ENCODE results near the gene BARHL1.

BARHL1 gene

GRCh38 chr9:132595319-132595718, 12.9 kb downstream of the BARHL1 start:
- Histone ChIP-seq H3K9me3 (no peaks in the 10 kb centered on the region), H3K27me3 (ENCODE audit: low read depth) (no peaks in the 10 kb centered on the region), H3K4me1 (peaks cover 25% of the 10 kb centered on the region), H3K4me3 (no peak overlapping the region), H3K36me3 (replicated peaks) (peaks cover 28% of the 10 kb centered on the region)
- DNase-seq (ENCODE audit: low spot score in 2 of 2), result no peak
- in situ Hi-C loops (cut with MboI; ENCODE audit: low sequenced_read_pairs), result no loop called here

- Histone ChIP-seq H3K4me3 (no peak overlapping the region), H3K4me1 (peaks cover 20% of the 10 kb centered on the region), H3K9me3 (no peaks in the 10 kb centered on the region), H3K27me3 (ENCODE audit: low read depth) (no peaks in the 10 kb centered on the region), H3K36me3 (replicated peaks) (peaks cover 33% of the 10 kb centered on the region)
- in situ Hi-C loops (cut with MboI; ENCODE audit: low sequenced_read_pairs), result no loop called here
- no peak for DNase-seq (ENCODE audit: low spot score in 2 of 2)
Measured at GRCh38 chr9:132596200-132596599, 13.8 kb downstream of the BARHL1 start.

- in situ Hi-C loops (cut with MboI; ENCODE audit: low sequenced_read_pairs), result no loop called here
- Histone ChIP-seq H3K4me3 (no peak overlapping the region), H3K36me3 (replicated peaks) (peaks cover 42% of the 10 kb centered on the region), H3K9me3 (no peaks in the 10 kb centered on the region), H3K4me1 (peaks cover 13% of the 10 kb centered on the region), H3K27me3 (ENCODE audit: low read depth) (no peaks in the 10 kb centered on the region)
- no peak for DNase-seq (ENCODE audit: low spot score in 2 of 2)
Measured at GRCh38 chr9:132597073-132597775, 14.8 kb downstream of the BARHL1 start.

- H3K27me3 ChIP-seq (ENCODE audit: low read depth), result no peaks in the 10 kb centered on the region
- H3K4me1 ChIP-seq, result no peaks in the 10 kb centered on the region
Measured at GRCh38 chr9:132600326-132600984, 18.0 kb downstream of the BARHL1 start.

GRCh38 chr9:132602207-132602606, 19.8 kb downstream of the BARHL1 start:
- no peaks in the 10 kb centered on the region for H3K27me3 ChIP-seq (ENCODE audit: low read depth)
- in situ Hi-C loops (cut with MboI; ENCODE audit: low sequenced_read_pairs), result no loop called here
- H3K4me1 ChIP-seq, result no peaks in the 10 kb centered on the region
- DNase-seq (ENCODE audit: low spot score in 2 of 2), result no peak
- H3K9me3 ChIP-seq, result no peaks in the 10 kb centered on the region
- no peak overlapping the region for H3K4me3 ChIP-seq
- H3K36me3 ChIP-seq (replicated peaks), result peaks cover 49% of the 10 kb centered on the region

More at GRCh38 chr9:132600326-132600984, 18.0 kb downstream of the BARHL1 start:
- Histone ChIP-seq H3K9me3 (no peaks in the 10 kb centered on the region), H3K4me3 (no peak overlapping the region), H3K36me3 (replicated peaks) (peaks cover 49% of the 10 kb centered on the region)
- in situ Hi-C loops (cut with MboI; ENCODE audit: low sequenced_read_pairs), result no loop called here
- DNase-seq (ENCODE audit: low spot score in 2 of 2), result no peak

- Histone ChIP-seq H3K4me3 (no peak overlapping the region), H3K36me3 (replicated peaks) (peaks cover 49% of the 10 kb centered on the region), H3K9me3 (no peaks in the 10 kb centered on the region), H3K27me3 (ENCODE audit: low read depth) (no peaks in the 10 kb centered on the region), H3K4me1 (no peaks in the 10 kb centered on the region)
- in situ Hi-C loops (cut with MboI; ENCODE audit: low sequenced_read_pairs), result no loop called here
- no peak for DNase-seq (ENCODE audit: low spot score in 2 of 2)
Measured at GRCh38 chr9:132605387-132605786, 23.0 kb downstream of the BARHL1 start.

GRCh38 chr9:132606066-132606465, 23.7 kb downstream of the BARHL1 start:
- H3K9me3 ChIP-seq, result no peaks in the 10 kb centered on the region
- H3K4me1 ChIP-seq, result no peaks in the 10 kb centered on the region
- peaks cover 51% of the 10 kb centered on the region for H3K36me3 ChIP-seq (replicated peaks)
- no peaks in the 10 kb centered on the region for H3K27me3 ChIP-seq (ENCODE audit: low read depth)
- no peak overlapping the region for H3K4me3 ChIP-seq
- in situ Hi-C loops (cut with MboI; ENCODE audit: low sequenced_read_pairs), result no loop called here
- DNase-seq (ENCODE audit: low spot score in 2 of 2), result no peak

GRCh38 chr9:132609184-132609583, 26.8 kb downstream of the BARHL1 start:
- no peaks in the 10 kb centered on the region for H3K9me3 ChIP-seq
- no peaks in the 10 kb centered on the region for H3K4me1 ChIP-seq
- no peaks in the 10 kb centered on the region for H3K27me3 ChIP-seq (ENCODE audit: low read depth)
- peaks cover 55% of the 10 kb centered on the region for H3K36me3 ChIP-seq (replicated peaks)
- in situ Hi-C loops (cut with MboI; ENCODE audit: low sequenced_read_pairs), result no loop called here
- no peak for DNase-seq (ENCODE audit: low spot score in 2 of 2)
- H3K4me3 ChIP-seq, result no peak overlapping the region

GRCh38 chr9:132609829-132610228, 27.4 kb downstream of the BARHL1 start:
- Histone ChIP-seq H3K4me1 (no peaks in the 10 kb centered on the region), H3K4me3 (no peak overlapping the region), H3K36me3 (replicated peaks) (peaks cover 58% of the 10 kb centered on the region), H3K27me3 (ENCODE audit: low read depth) (no peaks in the 10 kb centered on the region), H3K9me3 (no peaks in the 10 kb centered on the region)
- in situ Hi-C loops (cut with MboI; ENCODE audit: low sequenced_read_pairs), result no loop called here
- DNase-seq (ENCODE audit: low spot score in 2 of 2), result no peak

- Histone ChIP-seq H3K4me3 (no peak overlapping the region), H3K27me3 (ENCODE audit: low read depth) (no peaks in the 10 kb centered on the region), H3K4me1 (no peaks in the 10 kb centered on the region), H3K36me3 (replicated peaks) (peaks cover 63% of the 10 kb centered on the region), H3K9me3 (no peaks in the 10 kb centered on the region)
- DNase-seq (ENCODE audit: low spot score in 2 of 2), result peak in 1 of 2 experiments; percentile 91
- in situ Hi-C loops (cut with MboI; ENCODE audit: low sequenced_read_pairs), result no loop called here
Measured at GRCh38 chr9:132610661-132611060, 28.3 kb downstream of the BARHL1 start.

GRCh38 chr9:132614324-132614723, 31.9 kb downstream of the BARHL1 start:
- Histone ChIP-seq H3K9me3 (no peaks in the 10 kb centered on the region), H3K36me3 (replicated peaks) (peaks cover 83% of the 10 kb centered on the region), H3K27me3 (ENCODE audit: low read depth) (no peaks in the 10 kb centered on the region), H3K4me1 (no peaks in the 10 kb centered on the region), H3K4me3 (no peak overlapping the region)
- no peak for DNase-seq (ENCODE audit: low spot score in 2 of 2)
- in situ Hi-C loops (cut with MboI; ENCODE audit: low sequenced_read_pairs), result no loop called here

GRCh38 chr9:132615774-132616173, 33.4 kb downstream of the BARHL1 start:
- H3K9me3 ChIP-seq, result no peaks in the 10 kb centered on the region
- peaks cover 76% of the 10 kb centered on the region for H3K36me3 ChIP-seq (replicated peaks)
- H3K4me1 ChIP-seq, result no peaks in the 10 kb centered on the region
- H3K4me3 ChIP-seq, result no peak overlapping the region
- no peaks in the 10 kb centered on the region for H3K27me3 ChIP-seq (ENCODE audit: low read depth)
- in situ Hi-C loops (cut with MboI; ENCODE audit: low sequenced_read_pairs), result no loop called here
- DNase-seq (ENCODE audit: low spot score in 2 of 2), result no peak

- H3K27me3 ChIP-seq (ENCODE audit: low read depth), result no peaks in the 10 kb centered on the region
- no peak overlapping the region for H3K4me3 ChIP-seq
- H3K36me3 ChIP-seq (replicated peaks), result peaks cover 72% of the 10 kb centered on the region
- DNase-seq (ENCODE audit: low spot score in 2 of 2), result no peak
- H3K9me3 ChIP-seq, result no peaks in the 10 kb centered on the region
- in situ Hi-C loops (cut with MboI; ENCODE audit: low sequenced_read_pairs), result no loop called here
- H3K4me1 ChIP-seq, result no peaks in the 10 kb centered on the region
Measured at GRCh38 chr9:132616725-132617124, 34.3 kb downstream of the BARHL1 start.

GRCh38 chr9:132622159-132622558, 39.8 kb downstream of the BARHL1 start:
- no peaks in the 10 kb centered on the region for H3K4me1 ChIP-seq
- H3K9me3 ChIP-seq, result no peaks in the 10 kb centered on the region
- DNase-seq (ENCODE audit: low spot score in 2 of 2), result no peak
- H3K36me3 ChIP-seq (replicated peaks), result peaks cover 39% of the 10 kb centered on the region
- no peaks in the 10 kb centered on the region for H3K27me3 ChIP-seq (ENCODE audit: low read depth)
- H3K4me3 ChIP-seq, result no peak overlapping the region
- in situ Hi-C loops (cut with MboI; ENCODE audit: low sequenced_read_pairs), result no loop called here

Measured in HAP-1 (cell line).